Measurements from ENCODE around the gene TIGD3.

The TIGD3 gene

DNA sequence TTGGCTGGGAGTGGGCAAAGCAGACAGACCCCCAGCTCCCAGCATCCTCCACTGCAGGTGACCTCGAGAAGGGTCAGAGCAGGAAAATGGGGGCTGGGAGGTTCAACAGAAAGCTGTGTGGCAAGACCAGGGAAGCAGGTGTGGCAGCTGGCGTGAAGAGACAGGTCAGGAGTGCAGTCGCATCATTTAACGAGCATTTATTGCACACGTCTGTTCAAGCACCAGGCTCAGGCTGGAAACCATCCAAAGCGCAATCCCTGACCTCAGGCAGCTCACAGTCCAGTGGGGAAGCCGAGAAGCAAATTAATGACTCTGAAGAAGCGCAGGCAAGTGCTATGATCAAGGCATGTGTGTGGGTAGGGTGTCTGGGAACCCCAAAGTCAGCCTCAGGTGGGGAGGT is 20.5 kb downstream of the TIGD3 start:
- ChIA-PET CTCF (interaction anchor here (0.7 kb wide), 1 partner anchor 151 kb away, joined by 9 read pairs; no protein-coding TSS in a partner anchor), POLR2A (ENCODE audit: low non-redundant PET) (interaction anchor here (0.6 kb wide), 1 partner anchor 283 kb away, joined by 3 read pairs; no protein-coding TSS in a partner anchor)
- no peak for DNase-seq (ENCODE audit: low spot score)
- peak overlapping the region; percentile 100 for H3K27ac ChIP-seq
- TF ChIP-seq, protein P1, sequence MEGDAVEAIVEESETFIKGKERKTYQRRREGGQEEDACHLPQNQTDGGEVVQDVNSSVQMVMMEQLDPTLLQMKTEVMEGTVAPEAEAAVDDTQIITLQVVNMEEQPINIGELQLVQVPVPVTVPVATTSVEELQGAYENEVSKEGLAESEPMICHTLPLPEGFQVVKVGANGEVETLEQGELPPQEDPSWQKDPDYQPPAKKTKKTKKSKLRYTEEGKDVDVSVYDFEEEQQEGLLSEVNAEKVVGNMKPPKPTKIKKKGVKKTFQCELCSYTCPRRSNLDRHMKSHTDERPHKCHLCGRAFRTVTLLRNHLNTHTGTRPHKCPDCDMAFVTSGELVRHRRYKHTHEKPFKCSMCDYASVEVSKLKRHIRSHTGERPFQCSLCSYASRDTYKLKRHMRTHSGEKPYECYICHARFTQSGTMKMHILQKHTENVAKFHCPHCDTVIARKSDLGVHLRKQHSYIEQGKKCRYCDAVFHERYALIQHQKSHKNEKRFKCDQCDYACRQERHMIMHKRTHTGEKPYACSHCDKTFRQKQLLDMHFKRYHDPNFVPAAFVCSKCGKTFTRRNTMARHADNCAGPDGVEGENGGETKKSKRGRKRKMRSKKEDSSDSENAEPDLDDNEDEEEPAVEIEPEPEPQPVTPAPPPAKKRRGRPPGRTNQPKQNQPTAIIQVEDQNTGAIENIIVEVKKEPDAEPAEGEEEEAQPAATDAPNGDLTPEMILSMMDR (conservative IDR thresholded peaks at IDR 0.05; ENCODE audit: low read depth): no peak

DNA sequence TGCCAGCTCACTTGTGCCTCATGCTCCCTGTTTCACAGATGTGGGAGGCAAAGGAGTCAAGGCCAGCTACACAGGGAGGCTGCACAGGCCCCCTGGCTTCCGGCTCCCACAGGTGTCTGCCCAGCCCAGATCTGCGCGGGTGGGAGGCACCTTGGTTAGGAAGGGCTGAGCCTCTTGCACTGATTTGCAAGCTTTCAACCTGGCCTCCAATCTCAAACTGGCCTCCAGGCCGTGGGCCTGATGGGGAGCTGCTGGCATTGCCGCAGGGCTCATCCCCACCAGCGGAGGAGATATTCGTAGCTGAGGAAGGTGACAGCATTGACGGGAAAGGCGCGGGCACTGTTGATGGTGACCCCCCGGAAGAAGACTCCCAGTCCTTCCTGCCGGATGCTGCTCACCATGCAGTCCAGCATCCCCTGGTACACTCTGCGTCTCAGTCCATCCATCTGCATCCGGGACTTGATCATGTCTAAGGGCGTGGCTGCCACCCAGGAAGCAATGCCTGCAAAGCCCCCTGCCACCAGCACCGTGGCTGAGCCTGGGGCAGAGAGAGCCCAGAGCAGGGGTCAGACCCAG is 21.7 kb downstream of the TIGD3 start:
- ChIA-PET POLR2A (ENCODE audit: low non-redundant PET) (interaction anchor here (0.5 to 1.1 kb wide), 4 partner anchors 10 to 166 kb away, joined by 3 to 4 read pairs (median 4); no protein-coding TSS in a partner anchor), CTCF (interaction anchor here (0.7 kb wide), 1 partner anchor 93 kb away, joined by 3 read pairs; no protein-coding TSS in a partner anchor)
- H3K27ac ChIP-seq: peak overlapping the region; percentile 100; the same call in 1 of the 2 replicates
- no peak for DNase-seq (ENCODE audit: low spot score)
- TF ChIP-seq, protein P1 (conservative IDR thresholded peaks at IDR 0.05; ENCODE audit: low read depth): no peak

DNA sequence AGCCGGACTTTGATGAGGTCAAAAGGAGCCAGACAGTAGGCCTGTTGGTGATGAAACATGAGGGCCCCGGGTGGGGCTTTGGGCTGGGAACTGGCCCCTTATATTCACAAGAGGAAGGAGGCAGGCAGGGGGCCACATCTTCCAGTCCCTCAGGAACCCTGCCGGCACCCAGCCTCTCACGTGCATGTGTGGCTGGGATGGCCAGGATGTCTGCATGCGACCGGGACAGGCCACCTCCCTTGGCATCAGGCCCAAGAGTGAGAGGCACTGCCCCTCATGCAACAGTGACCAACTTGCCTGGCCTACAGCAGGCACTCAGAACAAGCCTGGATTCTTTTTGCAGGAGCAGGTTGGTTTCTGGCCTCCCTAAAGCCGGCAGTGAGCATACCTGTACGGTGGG is 22.5 kb downstream of the TIGD3 start:
- POLR2A ChIA-PET (ENCODE audit: low non-redundant PET): no interaction called here
- TF ChIP-seq, protein P1 (conservative IDR thresholded peaks at IDR 0.05; ENCODE audit: low read depth): no peak
- CTCF ChIA-PET: no interaction called here
- no peak for DNase-seq (ENCODE audit: low spot score)
- peak overlapping the region; percentile 100 for H3K27ac ChIP-seq

DNA sequence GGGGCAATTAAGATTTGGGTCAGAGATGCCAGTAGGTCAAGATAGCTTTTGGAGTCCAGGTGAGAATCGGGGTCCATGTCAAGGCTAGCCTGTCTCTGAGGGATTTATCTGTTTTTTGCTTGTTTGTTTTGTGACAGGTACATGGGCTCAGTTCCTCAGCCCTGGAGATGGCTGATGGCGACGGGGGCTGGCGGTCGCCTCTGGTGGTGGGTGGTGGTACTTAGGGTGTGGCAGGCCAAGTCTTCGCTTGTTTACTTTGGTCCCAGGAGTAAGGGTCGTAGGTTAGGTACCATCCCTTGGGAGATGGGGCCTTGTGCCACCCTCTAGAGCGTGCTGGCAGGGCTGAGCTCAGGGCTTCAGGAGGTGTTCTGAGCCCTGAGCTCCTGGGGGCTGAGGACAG is 23.2 kb downstream of the TIGD3 start:
- DNase-seq (ENCODE audit: low spot score): no peak
- POLR2A ChIA-PET (ENCODE audit: low non-redundant PET): interaction anchor here (0.7 kb wide), 1 partner anchor 153 kb away, joined by 3 read pairs; no protein-coding TSS in a partner anchor
- TF ChIP-seq, protein P1 (conservative IDR thresholded peaks at IDR 0.05; ENCODE audit: low read depth): no peak
- H3K27ac ChIP-seq: peak overlapping the region; percentile 100
- CTCF ChIA-PET: no interaction called here

DNA sequence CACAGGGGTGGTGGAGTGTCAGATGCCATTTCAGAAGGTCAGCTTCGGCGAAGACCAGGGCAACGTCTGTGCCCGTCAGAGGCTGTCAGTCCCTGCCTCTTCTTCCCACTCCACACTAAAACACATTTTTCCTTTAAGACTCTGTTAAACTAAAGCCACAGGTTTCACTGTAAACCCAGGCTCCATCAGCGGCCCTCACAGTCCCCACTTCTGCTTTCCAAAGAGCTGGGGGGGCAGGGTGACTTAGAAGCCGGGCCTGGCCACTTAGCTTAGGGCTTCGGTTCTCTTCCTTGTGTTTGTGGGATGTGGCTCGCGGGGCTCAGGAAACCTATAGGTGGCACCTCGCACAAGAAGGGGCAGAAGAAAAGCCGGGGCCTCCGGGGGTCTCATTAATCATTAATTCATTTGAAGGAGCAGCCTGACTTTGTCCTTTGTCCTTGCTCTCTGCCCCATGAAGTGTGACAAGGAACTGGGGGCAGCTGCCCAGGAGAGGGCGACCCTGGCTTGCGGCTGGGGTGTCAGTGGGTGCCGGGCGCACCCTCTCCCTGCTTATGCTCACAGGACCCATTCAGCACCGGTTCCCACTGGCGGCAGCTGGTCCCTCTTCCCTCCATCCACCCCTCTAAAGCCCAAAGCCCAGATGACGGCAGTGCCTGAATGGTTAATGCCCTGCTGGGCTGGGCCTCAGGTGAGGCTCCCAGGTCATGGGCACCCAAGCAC is 23.8 kb downstream of the TIGD3 start:
- POLR2A ChIA-PET (ENCODE audit: low non-redundant PET): interaction anchor here (0.7 kb wide), 1 partner anchor 154 kb away, joined by 3 read pairs; no protein-coding TSS in a partner anchor
- DNase-seq (ENCODE audit: low spot score): no peak
- peak overlapping the region; percentile 100 for H3K27ac ChIP-seq
- TF ChIP-seq, protein P1 (conservative IDR thresholded peaks at IDR 0.05; ENCODE audit: low read depth): no peak
- CTCF ChIA-PET: no interaction called here

DNA sequence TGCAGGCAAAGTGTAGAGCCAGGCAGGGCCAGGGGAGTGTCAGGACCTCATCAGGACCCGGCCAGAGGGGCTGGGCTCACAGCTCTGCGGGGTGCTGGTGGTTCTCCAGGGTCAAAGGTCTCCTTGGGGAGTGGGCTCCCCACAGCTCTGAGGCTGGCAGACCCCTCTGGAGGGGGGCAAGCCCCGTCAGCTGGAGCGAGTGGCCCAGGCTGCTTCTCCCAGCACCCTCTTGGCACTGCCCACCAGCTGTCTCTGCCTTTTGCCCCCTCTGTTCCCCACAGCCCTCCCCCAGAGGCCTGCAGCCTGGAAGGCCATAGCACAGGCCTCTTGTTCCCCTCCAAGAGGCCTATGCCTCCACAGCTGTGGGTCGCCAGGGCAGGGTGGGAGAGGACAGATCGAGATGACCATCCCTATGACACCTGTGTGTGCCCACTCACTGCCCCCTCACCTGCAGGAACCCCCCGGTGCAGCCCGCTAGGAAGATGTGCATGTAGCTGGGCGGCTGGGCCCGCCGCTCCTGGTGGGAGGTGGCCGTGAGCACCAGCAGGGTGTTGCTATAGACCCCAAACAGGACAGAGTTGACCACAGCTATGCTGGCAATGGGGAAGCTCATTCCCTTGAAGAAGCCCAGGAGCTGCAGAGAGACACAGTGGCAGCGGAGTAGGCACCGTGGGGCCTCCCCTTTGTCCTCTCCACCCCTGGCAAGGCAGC is 24.5 kb downstream of the TIGD3 start:
- H3K27ac ChIP-seq: peak overlapping the region; percentile 100
- no peak for DNase-seq (ENCODE audit: low spot score)
- POLR2A ChIA-PET (ENCODE audit: low non-redundant PET): no interaction called here
- CTCF ChIA-PET: no interaction called here
- TF ChIP-seq, protein P1 (conservative IDR thresholded peaks at IDR 0.05; ENCODE audit: low read depth): no peak

All from RWPE1 (cell line).